HG03460 (cell line): ENCODE data around the gene GORAB.

Experiments used
- ATAC-seq: cut with Tn5 transposase; IDR thresholded peaks from one replicate; pipeline ENCODE4 v1.9.1; 2021; ENCODE audit not compliant: unreplicated experiment

Gene GORAB

DNA sequence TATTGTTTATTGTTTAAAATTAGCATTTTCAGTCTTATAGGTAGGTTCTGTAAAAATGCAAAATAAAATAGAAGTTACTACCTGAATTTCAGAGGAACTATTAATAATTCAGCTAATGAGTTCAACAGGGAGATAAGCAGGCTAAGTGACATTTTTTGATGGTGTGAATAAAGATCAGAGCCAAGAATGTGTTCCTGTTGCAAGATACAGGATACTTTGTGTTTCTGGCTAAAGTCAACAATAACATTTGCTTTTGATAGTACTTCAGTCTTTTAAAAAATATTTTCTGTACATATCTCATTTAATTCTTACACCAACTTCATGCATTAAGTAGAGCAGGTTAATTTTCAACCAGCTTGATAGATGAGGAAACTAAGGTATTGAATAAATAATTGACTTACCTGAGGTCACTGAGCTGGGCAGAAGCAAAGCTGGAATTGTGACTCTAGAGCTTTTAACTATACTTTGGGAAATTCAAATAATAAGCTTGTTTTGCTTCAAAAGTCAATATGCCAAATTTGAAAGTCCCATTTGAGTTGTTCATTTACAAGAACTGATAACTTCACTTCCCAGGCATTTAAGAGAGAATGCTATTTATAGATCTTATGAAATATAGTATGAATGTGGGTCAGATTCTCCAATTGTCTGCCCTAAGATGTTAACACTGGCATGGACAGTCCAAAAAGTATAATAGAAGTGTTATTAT, 6.0 kb downstream of the GORAB start:
- ATAC-seq, result no peak

DNA sequence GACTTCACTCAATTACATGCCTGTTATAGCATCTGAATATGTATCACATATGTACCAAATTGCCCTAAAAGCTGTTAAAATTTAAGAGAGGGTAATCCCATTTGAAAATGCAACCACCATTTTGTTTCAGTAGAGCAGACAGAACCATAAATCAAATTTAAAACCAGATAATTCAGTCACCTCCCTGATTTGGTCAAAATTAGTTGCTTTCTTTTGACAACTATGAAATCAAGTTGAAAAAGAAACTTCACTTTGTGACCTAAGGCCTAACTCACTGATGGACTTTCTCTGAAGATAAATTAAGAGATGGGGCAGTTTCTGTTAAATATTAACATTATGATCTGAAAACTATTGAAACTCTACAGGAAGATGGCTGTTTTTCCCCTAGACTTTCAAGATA, 6.7 kb downstream of the GORAB start:
- peak; percentile 53 for ATAC-seq

DNA sequence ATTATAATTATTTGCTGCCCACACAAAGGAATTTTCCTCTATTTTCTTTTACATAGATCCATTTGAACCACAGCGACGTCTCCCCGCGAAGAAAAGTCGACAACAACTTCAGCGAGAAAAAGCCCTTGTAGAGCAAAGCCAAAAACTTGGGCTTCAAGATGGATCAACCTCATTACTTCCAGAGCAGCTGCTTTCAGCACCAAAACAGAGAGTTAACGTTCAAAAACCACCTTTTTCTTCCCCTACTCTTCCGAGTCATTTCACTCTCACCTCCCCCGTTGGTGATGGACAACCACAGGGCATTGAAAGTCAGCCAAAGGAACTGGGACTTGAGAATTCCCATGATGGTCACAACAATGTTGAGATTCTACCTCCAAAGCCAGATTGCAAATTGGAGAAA, 7.2 kb downstream of the GORAB start:
- ATAC-seq, result no peak

DNA sequence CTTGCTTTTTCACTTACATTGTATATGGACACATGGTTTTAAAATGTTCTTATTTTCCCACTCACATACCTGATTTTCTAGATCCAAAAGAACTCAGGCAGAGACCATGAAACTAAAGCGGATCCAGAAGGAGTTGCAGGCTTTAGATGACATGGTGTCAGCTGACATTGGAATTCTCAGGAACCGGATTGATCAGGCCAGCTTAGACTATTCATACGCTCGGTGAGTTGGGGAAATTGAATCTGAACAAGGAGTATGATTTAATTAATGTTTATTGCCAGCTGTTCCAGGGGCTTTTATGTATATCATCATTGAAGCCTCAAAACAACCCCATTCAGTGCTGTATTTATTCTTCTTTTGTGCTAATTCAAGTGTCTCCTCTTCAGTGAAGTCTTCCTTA, 12.7 kb downstream of the GORAB start:
- no peak for ATAC-seq

DNA sequence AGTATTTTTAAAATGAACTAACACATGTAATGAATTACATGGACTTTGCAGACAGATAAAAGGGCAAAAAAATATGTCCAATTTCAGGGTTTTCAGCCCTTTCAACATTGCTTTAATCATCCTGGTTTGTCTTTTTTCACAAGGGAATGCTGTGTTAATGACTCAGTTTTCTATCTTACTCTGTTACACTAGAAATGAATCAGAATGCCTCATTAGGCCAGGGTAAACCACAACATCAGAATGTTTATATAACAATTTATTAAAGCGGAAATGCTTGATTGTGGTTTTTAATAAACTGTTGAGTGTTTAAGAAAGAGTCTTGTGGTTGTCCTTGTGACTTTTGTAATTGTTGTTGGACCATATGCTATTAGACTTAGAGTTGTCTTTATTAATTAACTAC, 13.5 kb downstream of the GORAB start:
- ATAC-seq, result no peak

DNA sequence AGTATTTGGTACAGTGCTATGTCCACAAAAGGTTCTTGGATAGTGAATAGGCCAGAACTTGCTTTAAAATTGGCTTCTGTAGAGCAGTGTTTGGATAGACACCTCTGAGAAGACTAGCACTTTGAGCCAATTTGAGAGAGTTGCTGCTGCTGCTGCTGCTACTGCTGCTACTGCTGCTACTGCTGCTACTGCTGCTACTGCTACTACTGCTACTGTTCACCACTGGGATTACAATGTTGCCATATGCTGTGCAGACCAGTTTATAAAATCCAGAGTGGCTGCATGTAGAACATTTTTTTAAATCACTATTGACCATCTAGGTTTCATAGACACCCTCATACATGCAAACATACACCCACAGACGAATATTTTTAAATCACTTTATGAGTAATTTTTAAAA, 15.3 kb downstream of the GORAB start:
- ATAC-seq, result no peak

DNA sequence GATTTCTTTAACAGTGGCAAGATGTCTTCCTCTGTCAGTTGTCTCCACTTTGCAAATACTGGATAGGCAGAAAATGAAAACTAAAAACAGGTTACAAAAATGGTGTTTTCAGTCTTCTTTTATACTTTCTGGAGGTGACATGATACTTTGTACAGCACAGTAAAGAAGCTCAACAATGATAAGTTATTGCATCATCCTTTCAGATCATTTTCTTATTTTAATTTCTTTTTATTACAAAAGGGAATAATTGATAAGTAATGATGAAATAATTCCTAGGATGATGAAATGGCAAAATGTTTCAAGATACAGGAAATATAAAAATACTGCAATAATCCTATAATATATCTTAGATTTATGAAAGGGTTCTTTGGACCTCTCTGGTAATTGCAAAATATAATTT, 16.5 kb downstream of the GORAB start:
- ATAC-seq, result no peak

DNA sequence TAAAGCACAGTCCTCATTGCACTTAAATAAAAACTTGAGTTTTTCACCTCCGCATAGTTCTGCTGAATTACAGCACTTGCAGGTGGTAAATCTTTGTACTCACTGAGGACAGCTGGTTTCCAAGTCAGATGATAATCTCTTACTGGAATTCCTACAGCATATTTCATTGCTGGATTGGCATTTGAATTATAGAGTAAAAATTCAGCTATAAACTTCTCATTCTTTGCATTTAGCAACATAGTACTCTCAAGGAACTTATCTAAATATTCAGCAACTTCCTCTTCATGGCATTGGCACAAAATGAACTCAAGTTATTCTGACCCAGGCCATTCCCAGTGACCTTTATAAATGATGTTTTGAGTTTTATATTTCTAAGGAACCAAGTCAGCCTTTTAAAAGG, 23.4 kb downstream of the GORAB start:
- no peak for ATAC-seq

DNA sequence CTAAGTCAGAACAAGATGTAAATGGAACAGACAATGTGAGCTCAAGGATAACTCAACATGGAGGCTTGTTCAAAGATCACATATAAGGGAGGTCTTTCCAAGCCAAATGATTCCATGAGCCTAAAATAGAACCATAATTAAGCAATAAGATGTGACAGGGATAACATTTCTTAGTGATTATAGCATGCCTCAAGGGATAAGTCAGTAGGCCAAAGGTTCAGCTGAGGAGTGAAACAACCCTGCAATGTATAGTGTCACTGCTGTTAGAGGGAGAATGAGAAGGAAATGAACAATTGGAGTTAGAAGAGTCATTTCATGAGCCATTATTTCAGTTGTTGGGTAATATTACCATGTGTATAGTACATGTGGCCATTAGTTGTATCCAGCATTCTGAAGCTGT, 25.0 kb downstream of the GORAB start:
- ATAC-seq, result no peak

DNA sequence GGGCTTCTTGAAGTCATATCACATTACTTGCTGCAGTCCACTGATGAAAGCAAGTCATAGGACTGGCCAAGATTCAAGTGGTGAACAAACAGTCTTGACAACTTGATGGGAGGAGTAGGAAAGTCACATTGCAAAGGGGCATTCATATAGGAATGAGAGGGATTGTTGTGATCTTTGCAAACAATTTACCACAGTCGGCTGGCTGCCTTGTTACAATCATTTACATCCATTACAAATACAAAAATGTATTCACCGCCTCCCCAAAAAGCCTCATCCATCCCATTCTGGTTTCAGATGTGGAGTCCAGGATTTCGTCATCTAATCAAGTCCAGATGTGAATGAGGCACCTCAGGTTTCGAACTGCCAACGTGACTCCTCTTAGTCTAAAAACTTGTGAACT, 26.8 kb downstream of the GORAB start:
- no peak for ATAC-seq

DNA sequence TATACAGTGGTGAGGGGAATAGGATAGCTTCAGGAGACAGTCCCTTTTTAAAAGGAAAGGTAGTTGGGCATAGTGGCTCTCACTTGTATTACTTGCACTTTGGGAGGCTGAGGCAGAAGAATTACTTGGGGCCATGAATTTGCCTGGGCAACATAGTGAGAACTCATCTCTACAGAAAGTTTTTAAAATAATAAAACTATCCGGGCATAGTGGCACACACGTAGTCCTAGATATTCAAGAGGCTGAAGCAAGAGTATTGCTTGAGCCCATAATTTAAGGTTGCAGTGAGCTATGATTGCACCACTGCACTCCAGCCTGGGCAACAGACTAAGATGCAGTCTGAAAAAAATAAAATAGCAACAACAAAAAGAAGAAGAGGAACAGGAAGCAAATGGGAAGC, 27.2 kb downstream of the GORAB start:
- no peak for ATAC-seq

DNA sequence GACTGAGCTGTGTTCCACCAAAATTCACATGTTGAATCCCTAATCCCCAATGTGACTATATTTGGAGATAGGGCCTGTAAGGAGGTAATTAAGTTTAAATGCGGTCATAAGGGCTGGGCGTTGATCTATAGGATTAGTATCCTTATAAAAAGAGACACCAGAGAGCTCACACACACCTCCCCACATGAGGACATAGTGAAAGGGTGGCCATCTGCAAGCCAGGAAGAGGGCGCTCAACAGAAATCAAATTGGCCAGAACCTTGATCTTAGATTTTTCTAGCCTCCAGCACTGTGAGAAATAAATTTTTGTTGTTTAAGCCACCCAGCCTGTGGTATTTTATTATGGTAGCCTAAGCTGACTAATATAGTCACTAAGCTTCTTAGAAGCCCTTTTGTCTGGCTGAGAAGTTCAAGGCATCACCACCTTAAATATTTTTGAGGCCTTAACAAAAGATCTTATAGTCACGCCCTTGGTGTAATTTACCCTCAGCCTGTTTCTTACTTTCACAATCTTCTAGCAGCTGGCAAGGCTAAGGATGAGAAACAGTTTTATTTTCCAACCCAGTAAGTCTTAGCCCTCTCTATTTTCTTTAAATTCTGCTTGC, 28.8 kb downstream of the GORAB start:
- ATAC-seq, result no peak

DNA sequence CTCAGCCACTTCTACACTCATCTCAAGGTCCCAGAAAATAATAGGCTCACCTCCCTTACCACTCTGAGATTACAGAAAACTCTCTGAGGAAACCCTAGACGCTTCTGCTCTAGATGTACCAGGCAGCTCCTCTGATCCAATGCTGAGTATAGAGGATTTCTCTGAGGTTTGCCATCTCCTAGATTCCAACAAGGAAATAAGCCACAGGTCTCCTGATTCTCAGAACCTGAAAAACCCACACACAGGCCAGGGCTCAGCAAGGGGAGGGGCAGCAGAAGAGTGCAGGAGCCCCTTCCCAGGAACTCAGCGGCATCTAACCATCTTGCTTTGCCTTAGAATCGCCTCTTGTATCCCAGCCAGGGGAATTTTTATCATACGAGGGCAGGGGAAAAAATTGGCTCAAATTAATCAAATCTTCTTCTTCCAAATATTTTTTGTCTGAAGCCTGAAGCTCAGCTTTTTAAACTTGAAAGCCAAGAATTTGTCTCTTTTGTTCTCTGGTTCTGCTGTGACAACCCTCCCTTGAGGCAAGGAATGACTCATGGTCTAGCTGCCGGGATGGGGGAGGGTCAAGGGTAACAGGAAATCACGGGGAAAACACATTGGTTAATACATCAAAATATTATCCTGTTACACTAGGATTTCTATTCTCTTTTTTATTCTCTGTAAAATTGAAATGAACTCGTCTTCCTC, 30.8 kb downstream of the GORAB start:
- peak; percentile 77 for ATAC-seq

DNA sequence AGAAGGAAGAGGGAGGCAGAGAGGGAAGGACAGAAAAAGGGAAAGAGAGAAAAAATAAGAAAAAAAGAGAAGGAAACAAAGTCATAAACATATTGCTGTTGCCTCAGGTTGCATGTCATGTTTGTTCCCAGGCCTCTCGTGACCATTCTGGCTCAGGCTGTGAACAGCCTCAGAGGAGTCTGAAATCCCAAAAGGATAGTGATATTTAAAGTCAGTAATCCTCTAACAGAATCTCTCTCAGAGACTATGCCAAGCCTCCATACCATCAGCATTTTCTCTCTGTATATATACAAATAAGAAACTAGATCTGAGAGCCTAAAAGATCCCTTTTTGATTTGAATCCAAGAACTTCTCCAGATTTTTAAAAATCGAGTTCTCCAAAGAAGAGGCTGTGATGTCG, 35.2 kb downstream of the GORAB start:
- ATAC-seq, result no peak

DNA sequence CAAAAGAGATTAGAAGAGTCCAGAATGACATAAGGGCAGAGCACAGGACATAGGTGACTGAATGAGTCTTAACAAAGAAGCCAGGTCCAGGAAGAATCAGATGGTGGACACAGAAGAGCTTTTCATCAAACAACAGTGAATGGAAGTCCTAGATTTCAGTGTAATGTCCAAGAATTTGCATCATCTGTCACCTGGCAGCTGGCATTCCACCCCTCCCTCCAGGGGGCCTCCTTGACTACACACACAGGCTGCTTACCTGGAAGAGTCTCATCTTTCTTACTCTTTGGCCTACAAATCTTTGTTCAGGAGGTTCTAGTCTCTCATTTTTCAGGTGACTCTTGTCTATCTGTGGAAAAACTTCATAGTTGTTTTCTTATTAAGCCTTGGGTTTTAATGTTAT, 36.2 kb downstream of the GORAB start:
- no peak for ATAC-seq

DNA sequence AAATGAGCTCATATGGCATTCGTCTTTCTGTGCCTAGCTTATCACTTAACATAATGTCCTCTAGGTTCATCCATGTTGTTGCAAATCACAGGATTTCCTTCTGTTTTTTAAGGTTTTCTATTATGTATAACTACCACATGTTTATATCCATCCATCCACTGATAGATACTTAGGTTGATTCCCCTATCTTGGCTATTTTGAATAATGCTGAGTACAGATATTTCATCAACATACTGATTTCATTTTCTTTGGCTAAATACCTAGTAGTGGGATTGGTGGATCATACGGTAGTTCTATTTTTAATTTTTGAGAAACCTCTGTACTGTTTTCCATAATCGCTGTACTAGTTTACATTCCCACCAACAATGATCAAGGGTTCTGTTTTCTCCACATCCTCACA, 45.0 kb downstream of the GORAB start:
- no peak for ATAC-seq

DNA sequence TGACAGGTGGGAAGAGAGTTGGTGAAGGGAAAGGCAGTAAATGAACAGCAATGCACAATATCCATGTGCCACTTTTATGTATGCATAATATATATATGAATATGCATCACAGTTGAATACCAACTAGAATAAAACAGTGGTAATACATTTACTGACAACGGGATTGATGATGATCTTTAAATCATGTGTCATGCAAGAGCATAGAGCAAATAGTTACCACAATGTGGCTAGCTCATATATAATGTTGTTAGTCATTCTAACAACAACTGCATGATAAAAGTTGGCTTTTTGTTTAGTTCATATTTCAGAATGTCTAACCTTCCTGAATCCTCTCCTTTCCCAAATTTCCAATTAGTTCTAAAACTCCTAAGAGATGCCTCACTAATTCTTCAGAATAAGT, 46.4 kb downstream of the GORAB start:
- ATAC-seq, result no peak

DNA sequence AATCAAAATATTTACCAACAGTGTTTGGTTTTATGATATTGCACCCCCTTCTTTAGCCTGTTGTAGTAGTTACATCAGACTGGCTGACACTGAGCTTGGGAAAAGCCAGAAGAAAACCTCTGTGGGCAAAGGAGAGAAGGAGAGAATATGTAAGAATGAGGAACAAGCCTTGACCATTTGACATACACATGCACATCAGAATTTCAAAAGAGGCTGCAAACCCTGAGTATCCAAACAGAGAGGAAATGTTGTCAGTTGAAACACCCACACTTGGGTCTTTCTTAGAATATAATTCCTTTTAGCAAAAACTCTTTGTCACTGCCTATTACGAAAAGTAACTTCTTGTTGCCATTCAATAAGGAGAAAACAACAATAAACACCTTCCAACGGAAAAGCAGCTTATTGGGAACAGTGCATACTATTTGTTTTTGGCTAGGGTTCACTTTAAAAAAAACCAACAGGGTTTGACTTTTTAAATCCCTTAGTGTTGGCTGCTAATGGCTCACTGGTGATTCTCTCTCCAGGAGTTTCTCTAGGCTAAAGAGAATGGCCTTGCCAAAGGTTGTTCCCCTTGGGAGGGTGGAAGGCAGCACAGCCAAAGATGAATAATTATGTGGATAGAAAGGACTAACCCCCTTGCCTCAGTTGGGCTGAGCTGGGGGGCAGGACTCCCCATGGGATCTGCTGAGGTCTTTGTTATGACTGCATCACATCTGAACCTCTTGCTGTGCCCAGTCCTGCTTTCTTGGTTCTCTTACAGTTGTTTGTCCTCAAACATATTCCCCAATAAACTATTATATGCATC, 48.9 kb downstream of the GORAB start:
- ATAC-seq, result no peak

DNA sequence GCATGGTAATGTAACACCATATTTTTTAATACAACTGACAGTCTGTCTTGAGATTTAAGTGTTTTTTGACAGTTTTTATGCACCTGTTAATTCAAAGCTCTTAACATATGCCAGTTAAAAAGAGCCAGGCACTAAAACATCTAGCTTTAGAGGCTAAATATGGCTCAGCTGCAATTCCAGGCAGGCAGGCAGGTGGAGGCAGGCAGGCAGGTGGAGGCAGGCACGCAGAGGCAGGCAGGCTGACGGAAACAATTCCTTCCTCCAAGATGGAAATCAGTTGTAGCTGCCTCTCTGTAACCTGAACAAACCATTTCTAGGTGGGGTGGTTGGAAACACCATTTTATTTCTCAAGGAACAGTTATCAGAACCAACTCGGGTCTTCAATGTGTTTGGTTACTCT, 51.2 kb downstream of the GORAB start:
- ATAC-seq, result no peak

DNA sequence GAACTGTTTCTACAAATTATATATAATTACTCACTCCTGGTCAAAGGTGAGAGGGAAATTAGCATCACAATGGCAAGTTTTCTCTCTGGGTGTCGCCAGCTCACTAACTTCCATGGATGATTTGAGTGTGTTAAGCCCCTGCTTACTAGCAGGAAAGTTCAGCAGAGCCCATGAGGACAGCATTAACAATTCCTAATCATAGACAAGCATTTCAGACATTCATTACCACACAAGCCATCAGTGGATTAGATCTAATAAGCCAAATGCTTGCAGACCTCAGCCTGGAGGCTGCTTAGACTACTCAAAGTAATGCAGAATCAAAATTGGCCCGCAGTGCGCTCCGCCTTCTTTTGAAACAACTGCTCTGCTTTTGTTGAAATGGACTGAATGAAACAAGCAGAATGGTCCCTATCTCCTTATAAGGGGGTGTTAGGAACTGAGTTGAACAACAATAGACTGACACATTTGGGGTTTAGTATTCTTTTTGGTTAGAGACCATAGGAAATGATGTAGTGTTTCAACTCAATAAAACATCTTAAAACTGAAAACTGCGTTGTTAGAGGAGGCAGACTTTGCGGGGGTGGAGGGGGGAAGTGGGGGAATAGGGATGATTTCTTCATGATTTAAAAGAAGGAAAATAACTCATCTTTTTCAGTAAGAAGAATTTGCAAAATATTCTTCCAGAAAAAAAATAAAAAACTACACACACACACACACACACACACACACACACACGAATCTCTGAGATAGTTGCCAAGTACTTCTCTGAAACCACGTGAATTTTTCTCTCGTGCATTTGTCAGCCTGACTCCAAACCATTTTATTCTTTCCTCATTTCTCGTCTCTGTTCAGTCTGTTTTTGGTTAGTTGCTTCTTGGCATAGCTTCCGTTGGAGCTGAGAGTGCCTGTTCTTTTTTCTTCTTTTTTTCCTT, 54.6 kb downstream of the GORAB start:
- ATAC-seq, result no peak

DNA sequence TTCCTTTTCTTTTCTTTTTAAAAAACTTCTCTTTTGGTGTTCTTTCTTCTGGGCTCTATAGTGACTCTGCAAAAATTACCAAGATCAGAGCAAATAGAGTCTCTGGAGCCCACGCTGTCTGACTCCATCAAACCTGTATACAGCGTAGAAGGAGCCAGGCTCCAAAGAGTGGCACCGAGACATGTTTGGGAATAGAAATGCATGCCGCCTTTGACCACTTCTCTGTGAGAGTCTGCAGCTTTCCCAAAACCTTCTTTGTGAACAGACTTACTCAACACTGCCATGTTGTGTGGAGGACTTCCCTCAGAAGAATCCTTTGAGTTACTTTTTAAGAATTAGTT, 55.3 kb downstream of the GORAB start:
- ATAC-seq, result no peak
